ENCODE measurements around the gene CLRN3. TPM values are rescaled to one million over a fixed set of nuclear protein-coding genes. Genes with fewer than 3 reads are reported as not detected.

CLRN3 gene
- total and polyA plus RNA-seq, 5 donors from 2014 or later, result not detected

GRCh38 chr10:127882801-127883459, 9.8 kb downstream of the CLRN3 start:
- ATAC-seq (ENCODE audit: low read depth in 2 of 2) (no peak), DNase-seq (no peak)
- no peaks in the 10 kb centered on the region for H3K27me3 Mint-ChIP-seq
- H3K4me1 Mint-ChIP-seq, result peaks cover 0 to 17% (median 3%) of the 10 kb centered on the region in 4 donors
- Histone ChIP-seq H3K4me1 (ENCODE audit: control insufficient read depth, insufficient read depth, low read length, poor library complexity, severe bottlenecking) (peaks cover 12% of the 10 kb centered on the region), H3K9me3 (ENCODE audit: control insufficient read depth in 2 of 2, low read length in 2 of 2) (no peaks in the 10 kb centered on the region), H3K27me3 (ENCODE audit: control insufficient read depth, insufficient read depth, low read length) (no peaks in the 10 kb centered on the region), H3K4me3 (ENCODE audit: low read depth, low read length) (no peak overlapping the region), H3K36me3 (ENCODE audit: control insufficient read depth, insufficient read depth, low read length) (no peaks in the 10 kb centered on the region), H3K27ac (ENCODE audit: insufficient read depth, low read length, poor library complexity, severe bottlenecking) (no peak overlapping the region)
- peak overlapping the region in 2 of 3 donors; percentile 39 to 56 for H3K27ac Mint-ChIP-seq
- no peaks in the 10 kb centered on the region for H3K9me3 Mint-ChIP-seq
- no peak overlapping the region for H3K4me3 Mint-ChIP-seq
- no peaks in the 10 kb centered on the region for H3K36me3 Mint-ChIP-seq

DNA sequence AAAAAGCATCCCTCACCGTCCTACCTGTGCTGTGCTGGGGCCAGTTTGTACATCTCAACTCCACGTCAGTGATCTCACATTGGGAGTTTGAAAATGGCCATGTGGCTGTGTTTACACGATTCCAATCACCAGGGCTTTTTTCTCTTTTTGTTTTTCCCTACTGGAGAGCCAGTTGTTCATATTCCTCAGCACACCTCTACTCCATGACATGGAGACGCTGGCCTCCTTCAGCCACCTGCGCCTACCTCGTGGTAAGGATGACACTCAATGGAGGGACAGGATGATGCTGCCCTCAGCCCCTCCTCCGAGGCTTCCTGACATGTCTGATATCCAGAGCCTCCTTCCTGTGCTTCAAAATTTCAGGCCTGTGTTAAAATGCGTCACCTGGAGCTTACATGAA, 10.3 kb downstream of the CLRN3 start:
- Histone ChIP-seq H3K27ac (ENCODE audit: insufficient read depth, low read length, poor library complexity, severe bottlenecking) (no peak overlapping the region), H3K4me1 (ENCODE audit: control insufficient read depth, insufficient read depth, low read length, poor library complexity, severe bottlenecking) (peaks cover 12% of the 10 kb centered on the region), H3K4me3 (ENCODE audit: low read depth, low read length) (no peak overlapping the region), H3K27me3 (ENCODE audit: control insufficient read depth, insufficient read depth, low read length) (no peaks in the 10 kb centered on the region), H3K9me3 (ENCODE audit: control insufficient read depth in 2 of 2, low read length in 2 of 2) (no peaks in the 10 kb centered on the region), H3K36me3 (ENCODE audit: control insufficient read depth, insufficient read depth, low read length) (no peaks in the 10 kb centered on the region)
- H3K4me3 Mint-ChIP-seq, result no peak overlapping the region
- no peaks in the 10 kb centered on the region for H3K27me3 Mint-ChIP-seq
- peaks cover 0 to 17% (median 3%) of the 10 kb centered on the region in 4 donors for H3K4me1 Mint-ChIP-seq
- ATAC-seq (ENCODE audit: low read depth in 2 of 2) (no peak), DNase-seq (no peak)
- H3K27ac Mint-ChIP-seq, result peak overlapping the region in 2 of 3 donors; percentile 39 to 56
- H3K9me3 Mint-ChIP-seq, result peaks cover 0 to 2% (median 0%) of the 10 kb centered on the region in 7 donors
- H3K36me3 Mint-ChIP-seq, result no peaks in the 10 kb centered on the region

- no peak overlapping the region for H3K4me3 Mint-ChIP-seq
- DNase-seq, result no peak
- peak overlapping the region in 1 of 3 donors; percentile 44 for H3K27ac Mint-ChIP-seq
- ATAC-seq (ENCODE audit: low read depth in 2 of 2), result no peak
- no peaks in the 10 kb centered on the region for H3K27me3 Mint-ChIP-seq
- H3K27ac ChIP-seq (ENCODE audit: insufficient read depth, low read length, poor library complexity, severe bottlenecking), result no peak overlapping the region
- H3K36me3 Mint-ChIP-seq, result no peaks in the 10 kb centered on the region
- H3K9me3 Mint-ChIP-seq, result peaks cover 0 to 2% (median 0%) of the 10 kb centered on the region in 7 donors
- H3K36me3 ChIP-seq (ENCODE audit: control insufficient read depth, insufficient read depth, low read length), result no peaks in the 10 kb centered on the region
- no peaks in the 10 kb centered on the region for H3K27me3 ChIP-seq (ENCODE audit: control insufficient read depth, insufficient read depth, low read length)
- H3K9me3 ChIP-seq (ENCODE audit: control insufficient read depth in 2 of 2, low read length in 2 of 2), result no peaks in the 10 kb centered on the region
- peaks cover 0 to 17% (median 3%) of the 10 kb centered on the region in 4 donors for H3K4me1 Mint-ChIP-seq
- H3K4me1 ChIP-seq (ENCODE audit: control insufficient read depth, insufficient read depth, low read length, poor library complexity, severe bottlenecking), result peaks cover 12% of the 10 kb centered on the region
- H3K4me3 ChIP-seq (ENCODE audit: low read depth, low read length), result no peak overlapping the region
Observed at GRCh38 chr10:127881262-127881661, 11.5 kb downstream of the CLRN3 start.

GRCh38 chr10:127880557-127880956, 12.2 kb downstream of the CLRN3 start:
- Mint-ChIP-seq H3K27ac (peak overlapping the region; percentile 48 to 86 (median 64)), H3K9me3 (peaks cover 0 to 2% (median 0%) of the 10 kb centered on the region in 7 donors), H3K27me3 (peaks cover 5% of the 10 kb centered on the region), H3K4me1 (peaks cover 0 to 17% (median 3%) of the 10 kb centered on the region in 4 donors), H3K36me3 (no peaks in the 10 kb centered on the region), H3K4me3 (no peak overlapping the region)
- ATAC-seq (ENCODE audit: low read depth in 2 of 2) (peak; percentile 20 to 31), DNase-seq (peak in 1 of 3 donors; percentile 49)
- no peak overlapping the region for H3K4me3 ChIP-seq (ENCODE audit: low read depth, low read length)
- no peaks in the 10 kb centered on the region for H3K36me3 ChIP-seq (ENCODE audit: control insufficient read depth, insufficient read depth, low read length)
- H3K9me3 ChIP-seq (ENCODE audit: control insufficient read depth in 2 of 2, low read length in 2 of 2), result no peaks in the 10 kb centered on the region
- H3K4me1 ChIP-seq (ENCODE audit: control insufficient read depth, insufficient read depth, low read length, poor library complexity, severe bottlenecking), result peaks cover 12% of the 10 kb centered on the region
- H3K27ac ChIP-seq (ENCODE audit: insufficient read depth, low read length, poor library complexity, severe bottlenecking), result no peak overlapping the region
- no peaks in the 10 kb centered on the region for H3K27me3 ChIP-seq (ENCODE audit: control insufficient read depth, insufficient read depth, low read length)

DNA sequence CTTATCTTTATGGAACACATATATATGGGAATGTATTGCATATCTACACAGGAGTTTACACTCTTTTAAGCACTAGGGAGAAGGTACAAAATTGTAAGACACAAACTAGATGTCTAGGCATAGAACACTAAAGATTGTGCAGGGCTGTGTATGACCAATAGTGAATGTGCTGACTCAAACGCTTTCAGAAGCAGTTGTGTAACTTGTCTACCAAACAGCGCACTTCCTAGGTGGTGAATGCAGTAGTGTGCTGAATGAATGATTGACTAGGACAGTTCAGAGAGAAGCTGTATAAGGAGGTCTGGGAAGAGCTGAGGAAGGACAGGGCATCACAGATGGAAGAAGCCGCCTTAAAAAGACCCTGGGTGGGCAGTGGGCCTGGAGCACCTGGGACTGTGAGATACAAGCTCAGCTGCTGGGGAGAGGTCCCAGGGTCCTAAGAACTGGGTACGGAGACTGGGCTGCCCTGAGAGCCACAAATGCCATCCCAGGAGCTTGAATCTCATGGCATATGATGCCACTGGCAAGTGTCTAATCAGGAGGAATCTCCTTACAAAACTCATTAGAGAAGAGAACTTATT, 14.2 kb downstream of the CLRN3 start:
- Mint-ChIP-seq H3K4me3 (no peak overlapping the region), H3K36me3 (no peaks in the 10 kb centered on the region), H3K27ac (no peak overlapping the region), H3K4me1 (peaks cover 0 to 17% (median 3%) of the 10 kb centered on the region in 4 donors), H3K27me3 (peaks cover 10% of the 10 kb centered on the region), H3K9me3 (peaks cover 0 to 2% (median 0%) of the 10 kb centered on the region in 7 donors)
- Histone ChIP-seq H3K9me3 (ENCODE audit: control insufficient read depth in 2 of 2, low read length in 2 of 2) (no peaks in the 10 kb centered on the region), H3K4me3 (ENCODE audit: low read depth, low read length) (no peak overlapping the region), H3K4me1 (ENCODE audit: control insufficient read depth, insufficient read depth, low read length, poor library complexity, severe bottlenecking) (peaks cover 12% of the 10 kb centered on the region), H3K27me3 (ENCODE audit: control insufficient read depth, insufficient read depth, low read length) (no peaks in the 10 kb centered on the region), H3K36me3 (ENCODE audit: control insufficient read depth, insufficient read depth, low read length) (no peaks in the 10 kb centered on the region), H3K27ac (ENCODE audit: insufficient read depth, low read length, poor library complexity, severe bottlenecking) (no peak overlapping the region)
- ATAC-seq (ENCODE audit: low read depth in 2 of 2), result no peak
- DNase-seq, result no peak

GRCh38 chr10:127877699-127878098, 15.0 kb downstream of the CLRN3 start:
- DNase-seq (no peak), ATAC-seq (ENCODE audit: low read depth in 2 of 2) (no peak)
- Histone ChIP-seq H3K27me3 (ENCODE audit: control insufficient read depth, insufficient read depth, low read length) (no peaks in the 10 kb centered on the region), H3K4me3 (ENCODE audit: low read depth, low read length) (no peak overlapping the region), H3K4me1 (ENCODE audit: control insufficient read depth, insufficient read depth, low read length, poor library complexity, severe bottlenecking) (peaks cover 12% of the 10 kb centered on the region), H3K36me3 (ENCODE audit: control insufficient read depth, insufficient read depth, low read length) (no peaks in the 10 kb centered on the region), H3K27ac (ENCODE audit: insufficient read depth, low read length, poor library complexity, severe bottlenecking) (no peak overlapping the region), H3K9me3 (ENCODE audit: control insufficient read depth in 2 of 2, low read length in 2 of 2) (no peaks in the 10 kb centered on the region)
- H3K36me3 Mint-ChIP-seq, result no peaks in the 10 kb centered on the region
- peaks cover 0 to 17% (median 3%) of the 10 kb centered on the region in 4 donors for H3K4me1 Mint-ChIP-seq
- H3K4me3 Mint-ChIP-seq, result no peak overlapping the region
- peaks cover 12% of the 10 kb centered on the region for H3K27me3 Mint-ChIP-seq
- H3K27ac Mint-ChIP-seq, result no peak overlapping the region
- H3K9me3 Mint-ChIP-seq, result peaks cover 0 to 2% (median 0%) of the 10 kb centered on the region in 7 donors

GRCh38 chr10:127877116-127877515, 15.6 kb downstream of the CLRN3 start:
- DNase-seq (peak in 1 of 3 donors; percentile 16), ATAC-seq (ENCODE audit: low read depth in 2 of 2) (no peak)
- peaks cover 0 to 17% (median 3%) of the 10 kb centered on the region in 4 donors for H3K4me1 Mint-ChIP-seq
- Histone ChIP-seq H3K27ac (ENCODE audit: insufficient read depth, low read length, poor library complexity, severe bottlenecking) (no peak overlapping the region), H3K36me3 (ENCODE audit: control insufficient read depth, insufficient read depth, low read length) (no peaks in the 10 kb centered on the region), H3K9me3 (ENCODE audit: control insufficient read depth in 2 of 2, low read length in 2 of 2) (no peaks in the 10 kb centered on the region), H3K27me3 (ENCODE audit: control insufficient read depth, insufficient read depth, low read length) (no peaks in the 10 kb centered on the region), H3K4me1 (ENCODE audit: control insufficient read depth, insufficient read depth, low read length, poor library complexity, severe bottlenecking) (peaks cover 12% of the 10 kb centered on the region), H3K4me3 (ENCODE audit: low read depth, low read length) (no peak overlapping the region)
- H3K9me3 Mint-ChIP-seq, result peaks cover 0 to 2% (median 0%) of the 10 kb centered on the region in 7 donors
- H3K27me3 Mint-ChIP-seq, result peaks cover 14% of the 10 kb centered on the region
- no peaks in the 10 kb centered on the region for H3K36me3 Mint-ChIP-seq
- H3K4me3 Mint-ChIP-seq, result no peak overlapping the region
- no peak overlapping the region for H3K27ac Mint-ChIP-seq

All from CD4-positive, CD25-positive, alpha-beta regulatory T cell (primary cell).